HUES48 (cell line): ENCODE measurements around the gene BCAS3.
"Not testable (repeated sequence)": the region's sequence is repeated elsewhere in the genome, so short reads cannot be mapped to it uniquely, and the experiment has no call there.

Source experiments
- H3K27ac ChIP-seq: one replicate; pipeline ENCODE4 v1.7.0; 2013; ENCODE audit warnings: low read depth, low read length, inconsistent platforms
- H3K27me3 ChIP-seq: 2 replicates; pipeline ENCODE4 v1.6.1; 2013; ENCODE audit warnings: mild to moderate bottlenecking, low read length; ENCODE audit not compliant: control insufficient read depth, insufficient read depth
- H3K36me3 ChIP-seq: 2 replicates; pipeline ENCODE4 v1.6.1; 2013; ENCODE audit warnings: low read length; ENCODE audit not compliant: control insufficient read depth, insufficient read depth
- H3K4me1 ChIP-seq: 2 replicates; pipeline ENCODE4 v1.6.1; 2013; ENCODE audit warnings: mild to moderate bottlenecking, low read length; ENCODE audit not compliant: control insufficient read depth, insufficient read depth
- H3K4me3 ChIP-seq: 2 replicates; pipeline ENCODE4 v1.5.1; 2013; ENCODE audit warnings: mild to moderate bottlenecking, low read depth, low read length
- H3K9ac ChIP-seq: 2 replicates; pipeline ENCODE4 v1.6.1; 2013; ENCODE audit warnings: mild to moderate bottlenecking, low read depth, low read length, moderate library complexity
- H3K9me3 ChIP-seq: 2 replicates; pipeline ENCODE4 v1.6.1; 2013; ENCODE audit warnings: low read length; ENCODE audit not compliant: control insufficient read depth, insufficient read depth

The BCAS3 gene

DNA sequence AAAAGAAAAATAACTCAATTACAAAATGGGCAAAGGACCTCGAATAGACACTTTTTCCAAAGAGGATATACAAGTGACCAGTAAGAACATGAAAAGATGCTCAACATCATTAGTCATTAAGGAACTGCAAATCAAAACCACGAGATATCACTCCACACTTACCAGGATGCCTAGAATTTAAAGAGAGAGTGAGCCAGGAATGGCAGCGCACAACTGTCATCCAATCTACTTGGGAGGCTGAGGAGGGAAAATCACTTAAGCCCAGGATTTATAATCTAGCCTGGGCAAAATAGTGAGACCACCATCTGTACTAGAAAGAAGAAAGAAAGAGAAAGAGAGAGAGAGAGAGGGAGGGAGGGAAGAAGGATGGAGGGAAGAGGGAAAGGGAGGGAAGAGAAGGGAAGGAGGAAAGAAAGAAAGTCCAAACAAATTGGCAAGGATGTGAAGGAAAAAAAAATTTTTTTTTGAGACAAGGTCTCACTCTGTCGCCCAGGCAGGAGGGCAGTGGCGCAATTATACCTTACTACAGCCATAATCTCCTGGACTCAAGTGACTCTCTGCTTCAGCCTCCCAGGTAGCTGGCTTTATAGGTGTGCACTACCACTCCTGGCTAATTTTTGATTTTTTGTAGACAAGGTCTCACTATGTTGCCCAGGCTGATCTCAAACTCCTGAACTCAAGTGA lies 744.6 kb downstream of the BCAS3 start:
- Histone ChIP-seq H3K9me3 (no peaks in the 10 kb centered on the region), H3K4me3 (no peak overlapping the region), H3K27me3 (peaks cover 19% of the 10 kb centered on the region), H3K36me3 (no peaks in the 10 kb centered on the region), H3K27ac (no peak overlapping the region), H3K4me1 (peaks cover 6% of the 10 kb centered on the region; the same call in 1 of the 2 replicates), H3K9ac (no peak overlapping the region)

DNA sequence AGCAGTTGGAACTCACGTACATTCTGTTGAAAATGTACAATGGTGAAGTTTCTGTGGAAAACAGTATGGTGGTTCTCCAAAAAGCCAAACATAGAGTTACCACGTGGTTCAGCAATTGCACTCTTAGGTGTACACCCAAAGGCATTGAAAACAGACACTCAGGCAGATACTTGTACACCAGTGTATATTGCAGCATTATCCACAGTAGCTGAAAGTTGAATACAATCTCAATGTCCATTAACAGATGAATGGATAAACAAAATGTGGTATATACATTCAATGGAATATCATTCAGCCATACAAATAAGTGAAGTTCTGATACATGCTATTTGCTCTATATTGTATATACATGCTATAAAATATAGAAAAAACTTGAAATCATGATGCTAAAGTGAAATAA lies 745.2 kb downstream of the BCAS3 start:
- no peak overlapping the region for H3K9ac ChIP-seq
- H3K27ac ChIP-seq: no peak overlapping the region
- no peaks in the 10 kb centered on the region for H3K36me3 ChIP-seq
- peaks cover 6% of the 10 kb centered on the region; the same call in 1 of the 2 replicates for H3K4me1 ChIP-seq
- H3K9me3 ChIP-seq: no peaks in the 10 kb centered on the region
- H3K27me3 ChIP-seq: peaks cover 16% of the 10 kb centered on the region
- no peak overlapping the region for H3K4me3 ChIP-seq

GRCh38 chr17:61423967-61424649 lies 746.5 kb downstream of the BCAS3 start:
- Histone ChIP-seq H3K36me3 (no peaks in the 10 kb centered on the region), H3K9ac (no peak overlapping the region), H3K4me1 (peaks cover 6% of the 10 kb centered on the region; the same call in 1 of the 2 replicates), H3K4me3 (no peak overlapping the region), H3K27ac (no peak overlapping the region), H3K27me3 (peaks cover 15% of the 10 kb centered on the region), H3K9me3 (no peaks in the 10 kb centered on the region)

DNA sequence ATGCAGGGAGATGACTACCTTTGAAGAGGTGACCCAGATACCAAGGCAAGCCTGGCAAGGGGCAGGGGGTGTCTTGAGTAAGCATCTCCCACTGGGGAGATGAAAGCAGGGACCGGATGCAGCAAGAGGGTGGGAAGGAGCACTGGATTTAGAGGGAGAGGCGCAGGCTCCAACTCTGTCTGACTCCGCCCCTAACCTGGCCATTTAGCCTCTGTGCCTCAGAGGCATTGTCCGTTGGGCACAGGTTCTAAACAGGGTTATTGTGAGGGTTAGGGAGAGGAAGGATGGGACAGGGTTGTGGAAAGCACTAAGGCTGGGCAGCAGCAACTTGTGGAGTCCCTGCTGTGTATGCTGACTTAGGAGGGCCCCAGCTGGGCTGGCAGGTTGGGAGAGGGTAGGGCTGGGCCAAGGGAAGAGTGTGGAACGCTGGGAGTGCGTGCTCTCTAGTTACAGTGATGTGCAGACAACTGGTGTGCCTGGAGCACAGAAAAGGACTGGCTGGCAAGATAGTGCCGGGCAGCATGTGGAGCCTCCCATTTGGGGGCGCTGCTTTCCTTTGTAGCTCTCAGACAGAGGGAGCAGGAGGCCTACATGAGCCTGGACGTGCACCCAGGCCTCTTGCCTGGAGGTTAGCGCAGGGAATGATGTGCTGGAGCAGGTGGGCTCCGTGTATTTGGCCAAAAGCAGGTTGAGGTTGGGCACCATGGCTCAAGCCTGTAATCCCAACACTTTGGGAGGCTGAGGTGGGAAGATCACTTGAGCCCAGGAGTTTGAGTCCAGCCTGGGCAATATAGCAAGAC lies 748.2 kb downstream of the BCAS3 start:
- peaks cover 6% of the 10 kb centered on the region; the same call in 1 of the 2 replicates for H3K4me1 ChIP-seq
- H3K36me3 ChIP-seq: no peaks in the 10 kb centered on the region
- H3K27ac ChIP-seq: no peak overlapping the region
- H3K27me3 ChIP-seq: peaks cover 5% of the 10 kb centered on the region
- H3K9ac ChIP-seq: no peak overlapping the region
- no peaks in the 10 kb centered on the region for H3K9me3 ChIP-seq
- H3K4me3 ChIP-seq: no peak overlapping the region

DNA sequence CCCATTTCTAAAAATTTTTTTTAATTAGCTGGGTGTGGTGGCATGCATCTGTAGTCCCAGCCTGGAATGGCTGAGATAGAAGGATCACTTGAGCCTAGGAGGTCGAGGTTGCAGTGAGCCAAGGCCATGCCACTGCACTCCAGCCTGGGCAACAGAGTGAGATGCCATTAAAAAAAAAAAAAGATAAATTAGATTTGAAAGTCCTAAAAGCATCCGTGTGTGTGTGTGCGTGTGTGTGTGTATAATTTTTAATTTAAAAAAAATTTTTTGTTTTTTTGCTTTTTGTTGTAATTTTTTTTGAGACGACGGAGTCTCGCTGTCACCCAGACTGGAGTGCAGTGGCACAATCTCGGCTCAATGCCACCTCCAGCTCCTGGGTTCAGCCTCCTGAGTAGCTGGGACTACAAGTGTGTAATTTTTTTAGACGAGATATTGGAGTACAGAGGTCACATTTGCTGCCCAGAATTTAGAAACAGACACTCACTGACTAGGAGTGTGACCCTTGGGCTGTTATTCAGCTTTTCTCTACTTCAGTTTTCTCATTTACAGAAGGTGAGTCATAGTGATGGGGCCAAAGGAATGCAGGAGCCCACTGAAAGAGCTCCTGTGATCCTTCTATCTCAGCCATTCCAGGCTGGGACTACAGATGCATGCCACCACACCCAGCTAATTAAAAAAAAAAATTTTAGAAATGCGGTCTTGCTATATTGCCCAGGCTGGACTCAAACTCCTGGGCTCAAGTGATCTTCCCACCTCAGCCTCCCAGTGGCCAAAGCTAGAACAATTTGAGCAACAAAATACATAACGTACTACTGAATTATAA lies 749.0 kb downstream of the BCAS3 start:
- Histone ChIP-seq H3K27ac (no peak overlapping the region), H3K9ac (no peak overlapping the region), H3K36me3 (no peaks in the 10 kb centered on the region), H3K4me1 (peaks cover 6% of the 10 kb centered on the region; the same call in 1 of the 2 replicates), H3K4me3 (no peak overlapping the region), H3K27me3 (no peaks in the 10 kb centered on the region; the same call in 1 of the 2 replicates), H3K9me3 (no peaks in the 10 kb centered on the region)

- Histone ChIP-seq H3K36me3 (no peaks in the 10 kb centered on the region), H3K9ac (no peak overlapping the region), H3K27ac (no peak overlapping the region), H3K4me3 (no peak overlapping the region), H3K27me3 (no peaks in the 10 kb centered on the region; the same call in 1 of the 2 replicates), H3K4me1 (peaks cover 6% of the 10 kb centered on the region; the same call in 1 of the 2 replicates), H3K9me3 (no peaks in the 10 kb centered on the region)
Observed at GRCh38 chr17:61427567-61427966, 749.9 kb downstream of the BCAS3 start.

DNA sequence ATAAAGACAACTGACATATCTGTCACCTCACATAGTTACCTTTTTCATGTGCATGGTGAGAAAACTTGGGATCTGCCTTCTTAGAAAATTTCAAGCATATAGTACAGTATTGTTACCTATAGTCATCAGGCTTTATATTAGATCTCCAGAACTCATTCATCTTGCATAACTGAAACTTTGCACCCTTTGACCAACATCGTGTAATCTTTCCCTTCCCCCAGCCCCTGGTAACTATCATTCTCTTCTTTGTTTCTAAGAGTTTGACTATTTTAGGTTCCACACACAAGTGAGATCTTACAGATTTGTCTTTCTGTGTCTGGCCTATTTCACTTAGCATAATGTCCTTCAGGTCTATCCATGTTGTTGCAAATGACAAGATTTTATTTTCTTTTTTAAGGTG lies 751.6 kb downstream of the BCAS3 start:
- Histone ChIP-seq H3K9ac (no peak overlapping the region), H3K27ac (no peak overlapping the region), H3K4me1 (peaks cover 6% of the 10 kb centered on the region; the same call in 1 of the 2 replicates), H3K4me3 (no peak overlapping the region), H3K9me3 (no peaks in the 10 kb centered on the region), H3K36me3 (no peaks in the 10 kb centered on the region), H3K27me3 (no peaks in the 10 kb centered on the region; the same call in 1 of the 2 replicates)

- H3K9ac ChIP-seq, H3K4me3 ChIP-seq, H3K36me3 ChIP-seq, H3K27ac ChIP-seq, H3K27me3 ChIP-seq, H3K9me3 ChIP-seq, H3K4me1 ChIP-seq: not testable (repeated sequence)
Observed at GRCh38 chr17:61429831-61430230, 752.2 kb downstream of the BCAS3 start.

DNA sequence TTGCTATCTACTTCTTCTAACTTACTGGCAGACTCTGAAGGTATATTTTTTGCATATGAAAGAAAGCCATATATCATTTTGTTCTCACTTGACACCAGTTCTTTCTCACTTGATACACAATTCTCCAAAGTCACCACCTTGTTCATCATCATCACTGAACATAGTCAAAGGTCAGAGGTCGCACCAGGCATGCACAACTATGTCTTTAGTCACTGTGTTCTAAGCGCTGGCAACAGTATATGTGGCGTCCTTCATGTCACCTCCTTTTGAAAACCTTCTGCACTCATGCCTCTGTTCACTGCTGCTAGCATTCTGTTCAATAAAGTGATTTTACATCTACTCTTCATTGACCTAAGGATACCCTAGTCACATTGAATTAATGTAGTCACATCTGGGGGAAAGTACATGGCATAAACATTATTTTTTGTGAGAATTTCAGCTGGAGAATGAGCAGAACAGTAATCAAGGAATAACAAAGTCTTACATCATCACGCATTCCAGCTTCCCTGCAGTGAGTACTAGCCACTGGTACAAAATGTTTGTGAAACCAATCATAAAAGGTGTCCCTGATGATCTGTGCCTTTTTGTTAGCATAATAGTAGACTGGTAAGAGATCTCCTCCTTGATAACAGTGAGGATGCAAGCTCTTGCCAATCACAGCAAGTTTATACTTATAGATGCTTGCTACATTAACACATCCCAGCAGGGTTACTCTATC lies 754.1 kb downstream of the BCAS3 start:
- Histone ChIP-seq H3K4me3 (no peak overlapping the region), H3K36me3 (no peaks in the 10 kb centered on the region), H3K9me3 (no peaks in the 10 kb centered on the region), H3K27me3 (no peaks in the 10 kb centered on the region; the same call in 1 of the 2 replicates), H3K27ac (no peak overlapping the region), H3K9ac (no peak overlapping the region), H3K4me1 (no peaks in the 10 kb centered on the region)

- no peak overlapping the region for H3K9ac ChIP-seq
- H3K9me3 ChIP-seq: no peaks in the 10 kb centered on the region
- no peaks in the 10 kb centered on the region for H3K4me1 ChIP-seq
- no peak overlapping the region for H3K4me3 ChIP-seq
- no peaks in the 10 kb centered on the region for H3K27me3 ChIP-seq
- H3K27ac ChIP-seq: no peak overlapping the region
- H3K36me3 ChIP-seq: no peaks in the 10 kb centered on the region
Observed at GRCh38 chr17:61436273-61436672, 758.6 kb downstream of the BCAS3 start.
